Tibial nerve (tissue), 4 donors: ENCODE results near the gene FBP1. TPM values are rescaled to one million over a fixed set of nuclear protein-coding genes. Genes with fewer than 3 reads are reported as not detected.

Experiments used
- DNase-seq, 2 donors: peaks; one replicate each; pipeline ENCODE4 v3.0.0-alpha.2; 2019; ENCODE audit warnings: low spot score in 2 of 2
- H3K27ac ChIP-seq, 4 donors: fragments of 200-600 bp; sonication (generic) in 3 of 4; one replicate each; pipeline ENCODE4 v1.5.1; 2017 to 2019; ENCODE audit warnings: mild to moderate bottlenecking in 1 of 4
- H3K27me3 ChIP-seq, 2 donors: fragments of 200-600 bp; sonication (generic) in 1 of 2; one replicate each; pipeline versions ENCODE4 v1.5.1 to v1.6.0; 2017 to 2019
- H3K36me3 ChIP-seq, 3 donors: fragments of 200-600 bp; sonication (generic); one replicate each; pipeline ENCODE4 v1.5.1; 2018 to 2019
- H3K4me1 ChIP-seq, 4 donors: fragments of 200-600 bp; sonication (generic) in 3 of 4; one replicate each; pipeline ENCODE4 v1.5.1; 2017 to 2019
- H3K4me3 ChIP-seq, 4 donors: fragments of 200-600 bp; sonication (generic) in 3 of 4; one replicate each; pipeline ENCODE4 v1.5.1; 2017 to 2019; ENCODE audit warnings: mild to moderate bottlenecking in 1 of 4, moderate library complexity in 1 of 4
- H3K9me3 ChIP-seq, 4 donors: fragments of 200-600 bp; sonication (generic) in 3 of 4; one replicate each; pipeline ENCODE4 v1.5.1; 2017 to 2019
- CTCF ChIP-seq, 5 experiments: fragments of 200-600 bp in 3 of 5; fragments of 450-650 bp in 2 of 5; sonication (generic) in 3 of 5; IDR thresholded peaks; one replicate each; pipeline ENCODE4 v1.5.1; 2016 to 2019; ENCODE audit warnings: antibody characterized with exemption in 5 of 5, mild to moderate bottlenecking in 3 of 5, moderate library complexity in 2 of 5
- EP300 ChIP-seq, 2 donors: sonication (generic); formaldehyde crosslinking; IDR thresholded peaks; one replicate each; pipeline ENCODE4 v1.6.1; 2017; ENCODE audit warnings: antibody characterized with exemption in 2 of 2, mild to moderate bottlenecking in 1 of 2
- POLR2A ChIP-seq, 2 donors: fragments of 450-650 bp; IDR thresholded peaks; one replicate each; pipeline ENCODE4 v1.6.1; 2017; ENCODE audit warnings: antibody characterized with exemption in 2 of 2, mild to moderate bottlenecking in 2 of 2, moderate library complexity in 2 of 2
- WGBS, 2 donors: methylation state at CpG; one replicate each; pipeline ENCODE4 v1.1.5; 2018; 5-methylcytosine and 5-hydroxymethylcytosine counted together
- total RNA-seq, 4 donors: library from RNA; depleted of rRNA; stranded (reverse); fragments of >200 nt; gene quantifications; one replicate each; pipeline ENCODE4 v1.1.0, GENCODE V29; 2016

FBP1 gene
- total RNA-seq, 4 donors from 2014 or later: 4.8 to 8.6 (median 5.8) TPM

GRCh38 chr9:94557376-94557775 is 81.9 kb downstream of the FBP1 start:
- no peak for DNase-seq
- Histone ChIP-seq H3K4me3 (no peak overlapping the region), H3K27me3 (no peaks in the 10 kb centered on the region), H3K27ac (no peak overlapping the region), H3K4me1 (no peaks in the 10 kb centered on the region), H3K9me3 (no peaks in the 10 kb centered on the region), H3K36me3 (no peaks in the 10 kb centered on the region)
- WGBS, 2 donors: 85 to 88% methylated on average over 4 of the region's 4 CpGs
- no peak for TF ChIP-seq POLR2A (IDR thresholded peaks at IDR 0.05)
- TF ChIP-seq CTCF (IDR thresholded peaks at IDR 0.05): no peak
- no peak for TF ChIP-seq EP300 (IDR thresholded peaks at IDR 0.05)

GRCh38 chr9:94554439-94555331 is 84.6 kb downstream of the FBP1 start, which contains the start of gene PCAT7:
Gene PCAT7, plus strand, starts transcription at chr9:94555083.
- Histone ChIP-seq H3K4me3 (peak within 1 kb of the TSS in 1 of 4 donors; percentile 12), H3K27ac (peak within 1 kb of the TSS in 1 of 4 donors; percentile 34), H3K36me3 (no peaks in the 10 kb centered on the region), H3K9me3 (no peaks in the 10 kb centered on the region), H3K27me3 (no peaks in the 10 kb centered on the region), H3K4me1 (no peaks in the 10 kb centered on the region)
- TF ChIP-seq POLR2A (IDR thresholded peaks at IDR 0.05): no peak
- TF ChIP-seq CTCF (IDR thresholded peaks at IDR 0.05): peak in 3 of 5 experiments; percentile 33 to 42 (median 35)
- DNase-seq: no peak
- 86% methylated on average over 40 of the region's 40 CpGs for WGBS, 2 donors

GRCh38 chr9:94554078-94554438 is 85.3 kb downstream of the FBP1 start:
- Histone ChIP-seq H3K4me1 (no peaks in the 10 kb centered on the region), H3K36me3 (no peaks in the 10 kb centered on the region), H3K27me3 (no peaks in the 10 kb centered on the region), H3K9me3 (no peaks in the 10 kb centered on the region), H3K27ac (no peak overlapping the region), H3K4me3 (peak overlapping the region in 1 of 4 donors; percentile 0)
- 91% methylated on average over 16 of the region's 16 CpGs for whole genome bisulfite sequencing, 2 donors
- no peak for DNase-seq
- TF ChIP-seq POLR2A (IDR thresholded peaks at IDR 0.05) (no peak), CTCF (IDR thresholded peaks at IDR 0.05) (no peak), EP300 (IDR thresholded peaks at IDR 0.05) (no peak)

Other genes with a start within 250 kb of the FBP1 start
- under 1 TPM in 1 of 4 donors, not detected in 3; 0.22 TPM for gene PCAT7, start 84.4 kb downstream of the FBP1 start, total RNA-seq
- gene FBP2, start 45.7 kb downstream of the FBP1 start, total RNA-seq: not detected
- 100 to 1,000 TPM; 236 to 323 (median 265) TPM for gene AOPEP, start 87.2 kb upstream of the FBP1 start, total RNA-seq